Lower lobe of right lung (tissue), 2 donors: ENCODE measurements around the gene AMER3. TPM values are rescaled to one million over a fixed set of nuclear protein-coding genes. Genes with fewer than 3 reads are reported as not detected.
"Not testable (repeated sequence)": the region's sequence is repeated elsewhere in the genome, so short reads cannot be mapped to it uniquely, and the experiment has no call there.

Experiments
- ATAC-seq, 2 donors: fragments of 200-7000 bp; cut with Tn5 transposase; one replicate each; pipeline ENCODE4 v1.9.1; 2020 to 2022; ENCODE audit warnings: mild to moderate bottlenecking in 2 of 2, moderate library complexity in 2 of 2
- DNase-seq: peaks from one replicate; pipeline ENCODE4 v3.0.0-alpha.2; 2020
- H3K27ac ChIP-seq: fragments of 200-600 bp; one replicate; pipeline ENCODE4 v1.8.0; 2022
- H3K27me3 ChIP-seq: fragments of 200-600 bp; one replicate; pipeline ENCODE4 v1.8.0; 2022; ENCODE audit warnings: low read depth
- H3K36me3 ChIP-seq: fragments of 200-600 bp; one replicate; pipeline ENCODE4 v1.8.0; 2022; ENCODE audit warnings: mild to moderate bottlenecking
- H3K4me1 ChIP-seq: fragments of 200-600 bp; one replicate; pipeline ENCODE4 v1.8.0; 2022
- H3K4me3 ChIP-seq: fragments of 200-600 bp; one replicate; pipeline ENCODE4 v1.8.0; 2022; ENCODE audit warnings: mild to moderate bottlenecking
- H3K9me3 ChIP-seq: fragments of 200-600 bp; one replicate; pipeline ENCODE4 v1.8.0; 2022
- CTCF ChIP-seq: fragments of 200-600 bp; IDR thresholded peaks from one replicate; pipeline ENCODE4 v1.8.0; 2022; ENCODE audit warnings: antibody characterized with exemption, mild to moderate bottlenecking
- intact Hi-C: fragments of 100-400 bp; cut with DNase I; formaldehyde crosslinking; loops from one replicate; pipeline ENCODE4 v1.11.0; 2022
- long read RNA-seq: library from polyadenylated mRNA; unstranded; transcript quantifications from one replicate; pipeline ENCODE4 v2.0.0, GENCODE V29; 2021
- total RNA-seq: library from RNA; stranded (reverse); fragmentation: NEBNext Ultra II Directional; extraction: Animal tissue kit (Norgen Biotek cat#: 25700); gene quantifications from one replicate; pipeline ENCODE4 v1.2.1, GENCODE V29; 2021
- donor health status: DM: no; HTN: yes; CAD: no; lungs with severe emphysema.

The AMER3 gene
- total RNA-seq: not detected
- long read RNA-seq: 0 reads

GRCh38 chr2:130755256-130756052 lies at the start of gene AMER3:
AMER3 (plus strand) TSS chr2:130755540; CDS start chr2:130762073, 6,533 bp downstream.
- Histone ChIP-seq H3K4me1 (no peaks in the 10 kb centered on the region), H3K9me3 (no peaks in the 10 kb centered on the region), H3K36me3 (no peaks in the 10 kb centered on the region), H3K4me3 (peak within 1 kb of the TSS; percentile 17), H3K27me3 (peaks cover 55% of the 10 kb centered on the region), H3K27ac (no peak within 1 kb of the TSS)
- DNase-seq (no peak), ATAC-seq (peak in 1 of 2 donors; percentile 11)
- intact Hi-C loops: no loop called here
- TF ChIP-seq CTCF: no peak

GRCh38 chr2:130714795-130715194 lies 40.5 kb upstream of the AMER3 start:
- H3K27me3 ChIP-seq, DNase-seq, H3K4me1 ChIP-seq, H3K4me3 ChIP-seq, H3K27ac ChIP-seq, H3K36me3 ChIP-seq, H3K9me3 ChIP-seq, intact Hi-C loops, ATAC-seq: not testable (repeated sequence)

- peak in 1 of 2 donors; percentile 25 for ATAC-seq
- no peak for TF ChIP-seq CTCF
Observed at GRCh38 chr2:130720036-130720435, 35.3 kb upstream of the AMER3 start.

GRCh38 chr2:130720528-130720927 lies 34.8 kb upstream of the AMER3 start:
- TF ChIP-seq CTCF: no peak
- Histone ChIP-seq H3K4me1 (no peaks in the 10 kb centered on the region), H3K27me3 (no peaks in the 10 kb centered on the region), H3K9me3 (no peaks in the 10 kb centered on the region), H3K36me3 (no peaks in the 10 kb centered on the region), H3K4me3 (no peak overlapping the region), H3K27ac (no peak overlapping the region)
- intact Hi-C loops: no loop called here
- no peak for DNase-seq
- ATAC-seq: no peak

More at GRCh38 chr2:130720036-130720435, 35.3 kb upstream of the AMER3 start:
- Histone ChIP-seq H3K4me1 (no peaks in the 10 kb centered on the region), H3K9me3 (no peaks in the 10 kb centered on the region), H3K4me3 (no peak overlapping the region), H3K36me3 (no peaks in the 10 kb centered on the region), H3K27ac (no peak overlapping the region), H3K27me3 (no peaks in the 10 kb centered on the region)
- intact Hi-C loops: no loop called here
- DNase-seq: no peak

- Histone ChIP-seq H3K36me3 (no peaks in the 10 kb centered on the region), H3K27me3 (peaks cover 10% of the 10 kb centered on the region), H3K27ac (no peak overlapping the region), H3K4me3 (no peak overlapping the region), H3K4me1 (peaks cover 15% of the 10 kb centered on the region), H3K9me3 (no peaks in the 10 kb centered on the region)
- ATAC-seq: no peak
- intact Hi-C loops: no loop called here
- DNase-seq: no peak
- no peak for TF ChIP-seq CTCF
Observed at GRCh38 chr2:130724455-130724854, 30.9 kb upstream of the AMER3 start.

GRCh38 chr2:130726614-130727180 lies 28.6 kb upstream of the AMER3 start:
- Histone ChIP-seq H3K9me3 (no peaks in the 10 kb centered on the region), H3K4me1 (peaks cover 15% of the 10 kb centered on the region), H3K27me3 (peaks cover 10% of the 10 kb centered on the region), H3K27ac (peak overlapping the region; percentile 71), H3K36me3 (no peaks in the 10 kb centered on the region), H3K4me3 (peak overlapping the region; percentile 64)
- intact Hi-C loops: no loop called here
- no peak for DNase-seq
- ATAC-seq: peak; percentile 25 to 27
- no peak for TF ChIP-seq CTCF
